RWPE2 (cell line): Measurements from ENCODE around the gene SLC38A2.

Source experiments
- ATAC-seq: fragments of 200-7000 bp; cut with Tn5 transposase; 3 replicates; pipeline ENCODE4 v1.9.1; 2021; ENCODE audit warnings: low read depth
- DNase-seq: peaks from one replicate; pipeline ENCODE4 v3.0.0-alpha.2; 2020; ENCODE audit warnings: low spot score
- H3K27ac ChIP-seq: fragments of 450-650 bp; 2 replicates; pipeline ENCODE4 v1.5.1; 2017; ENCODE audit warnings: mild to moderate bottlenecking; ENCODE audit not compliant: poor library complexity, severe bottlenecking
- H3K27me3 ChIP-seq: fragments of 250-450 bp; sonication (Bioruptor Pico); 2 replicates; pipeline ENCODE4 v1.5.1; 2021; ENCODE audit warnings: mild to moderate bottlenecking, moderate library complexity; ENCODE audit not compliant: insufficient read depth, poor library complexity, severe bottlenecking
- H3K36me3 ChIP-seq: fragments of 250-450 bp; sonication (Bioruptor Pico); 2 replicates; pipeline ENCODE4 v1.5.1; 2020; ENCODE audit warnings: low read depth, mild to moderate bottlenecking, moderate library complexity
- H3K4me1 ChIP-seq: fragments of 250-450 bp; sonication (Bioruptor Pico); 2 replicates; pipeline ENCODE4 v1.5.1; 2021; ENCODE audit warnings: mild to moderate bottlenecking, moderate library complexity; ENCODE audit not compliant: insufficient read depth, poor library complexity, severe bottlenecking
- H3K4me3 ChIP-seq: fragments of 250-450 bp; sonication (Bioruptor Pico); 2 replicates; pipeline ENCODE4 v1.5.1; 2021; ENCODE audit warnings: mild to moderate bottlenecking, moderate library complexity; ENCODE audit not compliant: severe bottlenecking
- H3K9me3 ChIP-seq: fragments of 250-450 bp; sonication (Bioruptor Pico); 2 replicates; pipeline ENCODE4 v1.5.1; 2021; ENCODE audit warnings: mild to moderate bottlenecking, moderate library complexity; ENCODE audit not compliant: severe bottlenecking
- TF ChIP-seq, protein P1 (sequence below): fragments of 450-650 bp; IDR thresholded peaks from one replicate; pipeline ENCODE4 v1.5.1; 2017; ENCODE audit warnings: mild to moderate bottlenecking, moderate library complexity; ENCODE audit not compliant: poor library complexity, severe bottlenecking

The SLC38A2 gene

DNA sequence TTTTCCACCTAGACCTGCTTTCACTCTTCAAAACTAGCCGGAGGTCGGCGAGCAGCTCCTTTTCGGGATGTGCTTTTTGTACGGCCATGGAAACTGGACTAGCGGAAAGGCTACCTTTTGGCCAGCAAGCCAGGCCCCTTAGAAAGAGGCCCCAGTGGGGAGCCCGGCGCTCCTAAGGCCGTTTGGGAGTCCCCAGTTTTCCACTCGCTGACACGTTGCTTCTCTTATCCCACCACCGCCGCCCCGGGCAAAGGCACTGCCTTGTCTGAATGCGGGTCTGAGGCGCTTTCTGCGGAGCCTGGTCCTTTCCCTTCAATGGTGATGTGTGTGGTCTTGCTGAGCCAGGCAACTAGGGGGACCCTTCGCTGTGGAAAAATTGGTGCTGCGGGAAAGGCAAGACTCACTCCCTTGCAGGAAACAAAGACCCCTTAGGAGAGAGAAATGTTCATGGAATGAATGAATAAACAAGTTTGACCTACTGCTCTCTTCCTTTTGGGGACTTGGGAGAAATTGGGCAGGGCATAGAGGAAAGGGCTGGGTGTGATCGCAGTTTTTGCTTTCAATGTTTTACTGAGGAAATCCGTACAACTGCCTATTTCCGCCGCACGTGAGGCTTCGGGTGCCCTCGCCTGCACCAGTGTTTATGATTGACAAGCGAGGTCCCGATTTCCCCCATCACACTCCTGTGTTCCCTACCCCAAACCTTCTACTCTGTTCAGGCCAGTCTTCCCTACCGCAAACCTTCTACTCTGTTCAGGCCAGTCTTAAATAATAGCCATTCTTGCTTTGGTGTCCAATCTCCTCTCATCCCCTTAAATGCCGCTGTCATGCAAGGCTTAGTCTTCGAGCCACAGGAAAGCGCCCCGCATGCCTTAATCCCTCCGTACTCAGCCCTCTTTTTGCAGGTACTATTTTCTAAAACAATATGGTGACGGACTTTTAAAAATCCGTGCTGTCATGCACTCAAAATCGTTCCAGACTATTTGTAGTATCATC lies 1.0 kb upstream of the SLC38A2 start:
- peak overlapping the region; percentile 96 for H3K27ac ChIP-seq
- H3K9me3 ChIP-seq = no peaks in the 10 kb centered on the region
- H3K36me3 ChIP-seq = peaks cover 39% of the 10 kb centered on the region
- TF ChIP-seq, protein P1, sequence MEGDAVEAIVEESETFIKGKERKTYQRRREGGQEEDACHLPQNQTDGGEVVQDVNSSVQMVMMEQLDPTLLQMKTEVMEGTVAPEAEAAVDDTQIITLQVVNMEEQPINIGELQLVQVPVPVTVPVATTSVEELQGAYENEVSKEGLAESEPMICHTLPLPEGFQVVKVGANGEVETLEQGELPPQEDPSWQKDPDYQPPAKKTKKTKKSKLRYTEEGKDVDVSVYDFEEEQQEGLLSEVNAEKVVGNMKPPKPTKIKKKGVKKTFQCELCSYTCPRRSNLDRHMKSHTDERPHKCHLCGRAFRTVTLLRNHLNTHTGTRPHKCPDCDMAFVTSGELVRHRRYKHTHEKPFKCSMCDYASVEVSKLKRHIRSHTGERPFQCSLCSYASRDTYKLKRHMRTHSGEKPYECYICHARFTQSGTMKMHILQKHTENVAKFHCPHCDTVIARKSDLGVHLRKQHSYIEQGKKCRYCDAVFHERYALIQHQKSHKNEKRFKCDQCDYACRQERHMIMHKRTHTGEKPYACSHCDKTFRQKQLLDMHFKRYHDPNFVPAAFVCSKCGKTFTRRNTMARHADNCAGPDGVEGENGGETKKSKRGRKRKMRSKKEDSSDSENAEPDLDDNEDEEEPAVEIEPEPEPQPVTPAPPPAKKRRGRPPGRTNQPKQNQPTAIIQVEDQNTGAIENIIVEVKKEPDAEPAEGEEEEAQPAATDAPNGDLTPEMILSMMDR = peak; percentile 12
- ATAC-seq (peak; percentile 26; the same call in 1 of the 3 replicates), DNase-seq (peak; percentile 73)
- no peaks in the 10 kb centered on the region for H3K27me3 ChIP-seq
- peak overlapping the region; percentile 77 for H3K4me3 ChIP-seq
- peaks cover 14% of the 10 kb centered on the region for H3K4me1 ChIP-seq

DNA sequence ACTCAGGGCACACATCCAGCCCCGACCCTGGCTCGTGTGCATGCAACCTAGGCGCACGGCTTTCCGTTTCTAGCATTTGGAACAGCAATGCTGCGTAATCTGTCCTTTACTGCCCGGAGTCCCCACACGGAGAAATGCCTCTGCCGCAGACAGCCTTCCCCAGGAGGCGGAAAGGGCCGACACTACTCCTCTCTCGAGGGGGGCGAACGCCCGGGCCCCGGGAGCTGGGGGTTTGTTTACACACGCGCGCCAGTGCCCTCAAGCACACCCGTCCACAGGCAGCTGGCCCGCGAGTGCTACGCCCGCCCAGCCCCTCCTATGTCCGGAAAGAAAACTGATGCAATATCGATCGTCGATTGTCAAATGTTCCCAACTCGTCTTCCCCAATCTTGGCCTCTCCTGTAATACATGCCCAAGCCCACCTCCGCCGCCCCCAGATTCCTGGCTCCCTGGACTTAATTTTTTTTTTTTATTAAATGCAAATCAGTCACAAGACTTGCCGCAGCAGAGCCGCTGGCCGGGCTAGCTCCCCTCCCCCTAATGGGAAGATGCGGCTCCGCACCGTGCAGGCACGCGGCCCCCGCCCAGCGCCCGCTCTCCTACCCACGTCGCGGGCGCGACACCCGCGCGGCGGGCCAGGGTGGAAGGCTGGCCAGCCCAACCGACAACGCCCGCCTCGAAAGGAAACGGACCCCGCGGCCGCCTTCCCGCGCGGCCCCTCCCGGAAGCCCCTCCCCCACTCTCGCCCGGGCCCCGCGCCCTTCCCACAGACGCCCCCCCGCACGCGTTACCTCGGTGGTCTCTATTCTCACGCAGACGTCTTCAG lies 642 bp downstream of the SLC38A2 start:
- peak; percentile 65 for DNase-seq

DNA sequence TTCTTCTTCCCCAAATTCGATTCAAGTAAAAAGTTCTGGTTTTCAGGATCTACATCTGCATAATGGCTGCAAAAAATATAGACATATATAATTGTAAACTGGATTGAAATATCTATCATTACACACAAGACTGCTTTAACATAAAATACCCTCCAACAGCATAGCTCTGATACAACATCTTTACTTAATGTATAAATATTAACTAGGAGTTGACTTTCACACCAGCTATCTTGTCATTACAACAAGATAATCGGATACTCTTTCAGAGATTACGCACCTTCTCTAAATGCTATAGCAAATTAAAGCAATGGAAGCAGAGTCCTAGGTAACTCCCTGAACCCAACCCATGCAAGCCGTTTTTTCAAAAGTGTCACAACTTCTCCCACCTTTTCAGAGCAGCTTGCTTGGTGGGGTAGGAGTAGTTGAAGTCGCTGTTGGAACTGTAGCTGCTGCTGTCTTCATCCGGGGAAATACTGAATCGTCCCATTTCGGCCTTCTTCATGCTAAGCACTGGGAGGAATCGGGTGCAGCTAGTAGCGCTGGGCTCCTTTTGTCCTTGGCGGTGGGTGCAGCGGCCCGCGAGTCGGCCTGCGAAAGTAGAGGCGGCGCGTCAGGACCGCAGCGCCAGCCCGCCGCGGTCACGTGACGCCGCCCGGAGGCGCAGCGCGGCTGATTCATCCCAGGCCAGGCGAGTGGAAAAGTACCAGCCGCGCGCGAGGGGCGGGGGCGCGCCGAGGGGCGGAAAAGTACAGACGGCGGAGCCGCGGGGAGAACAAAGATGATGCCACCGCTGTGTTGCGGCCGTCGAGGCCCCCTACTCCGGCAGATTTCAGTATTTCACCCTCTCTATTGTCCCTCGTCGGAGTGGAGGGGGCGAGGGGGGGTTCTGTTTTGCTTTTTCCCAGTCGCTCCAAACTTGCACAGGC lies 1.5 kb downstream of the SLC38A2 start:
- Histone ChIP-seq H3K4me3 (peak overlapping the region; percentile 77), H3K9me3 (no peaks in the 10 kb centered on the region), H3K27me3 (no peaks in the 10 kb centered on the region), H3K36me3 (peaks cover 64% of the 10 kb centered on the region), H3K27ac (peak overlapping the region; percentile 96), H3K4me1 (peaks cover 39% of the 10 kb centered on the region)
- ATAC-seq (peak; percentile 30), DNase-seq (peak; percentile 80)
- TF ChIP-seq, protein P1 = no peak

More for the DNA sequence above, 642 bp downstream of the SLC38A2 start:
- Histone ChIP-seq H3K4me1 (peaks cover 30% of the 10 kb centered on the region), H3K9me3 (no peaks in the 10 kb centered on the region), H3K36me3 (peaks cover 56% of the 10 kb centered on the region), H3K4me3 (peak overlapping the region; percentile 77), H3K27ac (peak overlapping the region; percentile 96), H3K27me3 (no peaks in the 10 kb centered on the region)
- peak; percentile 1; the same call in 1 of the 3 replicates for ATAC-seq
- TF ChIP-seq, protein P1 = no peak

DNA sequence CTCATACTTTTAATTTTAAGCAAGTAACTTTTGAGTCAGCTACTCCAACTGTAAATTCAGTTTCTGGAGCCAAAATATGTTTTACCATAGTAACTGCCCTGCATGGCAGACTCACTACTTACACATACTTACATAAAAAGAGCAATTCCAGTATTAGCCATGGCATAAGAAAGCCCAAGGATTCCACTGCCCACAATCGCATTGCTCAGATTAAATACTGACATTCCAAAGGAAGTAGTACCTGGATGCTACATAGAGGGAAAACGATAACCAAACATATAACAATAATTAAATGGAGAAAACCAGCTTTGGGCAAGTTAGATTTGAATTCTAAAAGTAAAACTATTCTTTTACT lies 2.2 kb downstream of the SLC38A2 start:
- TF ChIP-seq, protein P1 = no peak
- H3K27ac ChIP-seq = peak overlapping the region; percentile 96
- peaks cover 71% of the 10 kb centered on the region for H3K36me3 ChIP-seq
- H3K4me3 ChIP-seq = peak overlapping the region; percentile 77
- no peaks in the 10 kb centered on the region for H3K9me3 ChIP-seq
- ATAC-seq (no peak), DNase-seq (no peak)
- H3K27me3 ChIP-seq = no peaks in the 10 kb centered on the region
- peaks cover 46% of the 10 kb centered on the region for H3K4me1 ChIP-seq
